ENCODE results near the gene KIAA0930.

The KIAA0930 gene

DNA sequence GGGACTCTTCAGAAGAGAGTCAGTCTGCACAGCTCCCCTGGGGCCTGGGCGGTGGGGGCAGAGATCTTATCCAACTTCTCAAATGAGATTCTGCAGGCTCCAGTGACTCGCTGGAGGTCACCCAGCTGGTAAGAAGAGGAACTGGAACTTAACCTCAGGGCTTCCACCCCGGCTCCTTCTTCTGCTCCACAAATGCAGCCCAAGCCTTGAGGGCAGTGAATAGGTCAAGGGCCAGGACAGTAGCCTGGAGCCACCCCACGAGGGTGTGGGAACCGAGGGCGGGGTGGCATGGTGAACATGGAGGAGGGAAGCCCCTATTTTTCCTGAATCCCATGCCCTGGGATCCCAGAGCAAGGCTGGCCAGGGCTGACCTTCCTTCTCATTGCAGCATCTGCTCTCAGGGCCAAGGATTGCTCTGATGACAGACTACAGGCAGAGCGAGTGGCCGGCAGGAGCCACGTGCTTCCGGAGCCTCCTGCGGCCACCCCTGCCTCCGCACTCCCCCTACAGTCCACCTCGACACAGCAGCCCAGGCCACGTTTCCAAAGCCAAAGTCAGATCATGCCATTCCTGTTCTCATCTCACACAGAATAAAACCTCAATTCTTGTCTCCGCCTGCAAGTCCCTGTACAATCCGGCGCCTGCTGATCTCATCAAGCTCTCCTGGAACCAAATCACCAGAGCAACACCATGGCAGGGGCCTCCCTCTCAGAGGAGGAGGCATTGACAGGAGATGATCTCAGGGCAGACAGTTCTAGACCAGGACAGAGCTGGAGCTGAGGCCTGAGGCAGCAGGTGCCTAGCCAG is 23.0 kb upstream of the KIAA0930 start:
- TF ChIP-seq ZNF248 (tag by site-specific recombination; IDR thresholded peaks at IDR 0.05): no peak
- peak; percentile 72; the same call in 1 of the 2 replicates for TF ChIP-seq ZNF10 (tag by site-specific recombination; IDR thresholded peaks at IDR 0.05)
- peak; percentile 67; the same call in 1 of the 2 replicates for TF ChIP-seq ZSCAN30 (tag by site-specific recombination; IDR thresholded peaks at IDR 0.05)
- TF ChIP-seq, protein P1, sequence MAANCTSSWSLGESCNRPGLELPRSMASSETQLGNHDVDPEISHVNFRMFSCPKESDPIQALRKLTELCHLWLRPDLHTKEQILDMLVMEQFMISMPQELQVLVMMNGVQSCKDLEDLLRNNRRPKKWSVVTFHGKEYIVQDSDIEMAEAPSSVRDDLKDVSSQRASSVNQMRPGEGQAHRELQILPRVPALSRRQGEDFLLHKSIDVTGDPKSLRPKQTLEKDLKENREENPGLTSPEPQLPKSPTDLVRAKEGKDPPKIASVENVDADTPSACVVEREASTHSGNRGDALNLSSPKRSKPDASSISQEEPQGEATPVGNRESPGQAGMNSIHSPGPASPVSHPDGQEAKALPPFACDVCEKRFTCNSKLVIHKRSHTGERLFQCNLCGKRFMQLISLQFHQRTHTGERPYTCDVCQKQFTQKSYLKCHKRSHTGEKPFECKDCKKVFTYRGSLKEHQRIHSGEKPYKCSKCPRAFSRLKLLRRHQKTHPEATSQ (tag by site-specific recombination; IDR thresholded peaks at IDR 0.05): no peak
- no peak for TF ChIP-seq IKZF3 (tag by site-specific recombination; IDR thresholded peaks at IDR 0.05)
- peak; percentile 79 for TF ChIP-seq ZBTB17 (tag by site-specific recombination; IDR thresholded peaks at IDR 0.05)
- no peak for TF ChIP-seq ZNF629 (tag by site-specific recombination; IDR thresholded peaks at IDR 0.05)
- peak; percentile 71 for TF ChIP-seq GLIS1 (tag by site-specific recombination; IDR thresholded peaks at IDR 0.05)
- TF ChIP-seq ZNF350 (tag by site-specific recombination; IDR thresholded peaks at IDR 0.05): no peak
- peak; percentile 68 for TF ChIP-seq TRIM28 (IDR thresholded peaks at IDR 0.05; ENCODE audit: borderline replicate concordance, low read length)
- TF ChIP-seq ZNF670 (tag by site-specific recombination; IDR thresholded peaks at IDR 0.05; ENCODE audit: low read depth): no peak
- no peak for TF ChIP-seq ZNF354C (tag by site-specific recombination; IDR thresholded peaks at IDR 0.05; ENCODE audit: borderline replicate concordance, low read depth)
- TF ChIP-seq, protein P2, sequence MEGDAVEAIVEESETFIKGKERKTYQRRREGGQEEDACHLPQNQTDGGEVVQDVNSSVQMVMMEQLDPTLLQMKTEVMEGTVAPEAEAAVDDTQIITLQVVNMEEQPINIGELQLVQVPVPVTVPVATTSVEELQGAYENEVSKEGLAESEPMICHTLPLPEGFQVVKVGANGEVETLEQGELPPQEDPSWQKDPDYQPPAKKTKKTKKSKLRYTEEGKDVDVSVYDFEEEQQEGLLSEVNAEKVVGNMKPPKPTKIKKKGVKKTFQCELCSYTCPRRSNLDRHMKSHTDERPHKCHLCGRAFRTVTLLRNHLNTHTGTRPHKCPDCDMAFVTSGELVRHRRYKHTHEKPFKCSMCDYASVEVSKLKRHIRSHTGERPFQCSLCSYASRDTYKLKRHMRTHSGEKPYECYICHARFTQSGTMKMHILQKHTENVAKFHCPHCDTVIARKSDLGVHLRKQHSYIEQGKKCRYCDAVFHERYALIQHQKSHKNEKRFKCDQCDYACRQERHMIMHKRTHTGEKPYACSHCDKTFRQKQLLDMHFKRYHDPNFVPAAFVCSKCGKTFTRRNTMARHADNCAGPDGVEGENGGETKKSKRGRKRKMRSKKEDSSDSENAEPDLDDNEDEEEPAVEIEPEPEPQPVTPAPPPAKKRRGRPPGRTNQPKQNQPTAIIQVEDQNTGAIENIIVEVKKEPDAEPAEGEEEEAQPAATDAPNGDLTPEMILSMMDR (tag by site-specific recombination; IDR thresholded peaks at IDR 0.05): peak; percentile 92
- TF ChIP-seq ZNF654 (tag by site-specific recombination; IDR thresholded peaks at IDR 0.05; ENCODE audit: low read depth): peak; percentile 40; the same call in 1 of the 2 replicates
- TF ChIP-seq ZNF747 (tag by site-specific recombination; IDR thresholded peaks at IDR 0.05): no peak
- no peak for TF ChIP-seq REST (tag by site-specific recombination; IDR thresholded peaks at IDR 0.05)
- peak; percentile 18; the same call in 1 of the 2 replicates for TF ChIP-seq ZFHX2 (tag by site-specific recombination; conservative IDR thresholded peaks at IDR 0.05)
- no peak for TF ChIP-seq WT1 (tag by site-specific recombination; IDR thresholded peaks at IDR 0.05)
- TF ChIP-seq ZNF600 (tag by site-specific recombination; IDR thresholded peaks at IDR 0.05): no peak
- TF ChIP-seq ZNF335 (tag by site-specific recombination; conservative IDR thresholded peaks at IDR 0.05): peak; percentile 52; the same call in 1 of the 2 replicates
- Histone ChIP-seq H3K9me3 (ENCODE audit: control insufficient read depth, insufficient read depth, low read depth, low read length) (no peaks in the 10 kb centered on the region), H3K27ac (ENCODE audit: extremely low read depth, low read depth, low read length) (no peak overlapping the region), H3K4me1 (ENCODE audit: control insufficient read depth, insufficient read depth, low read length) (peaks cover 3% of the 10 kb centered on the region; the same call in 1 of the 2 replicates), H3K36me3 (ENCODE audit: control insufficient read depth in 2 of 2, insufficient read depth in 1 of 2, low read length in 2 of 2) (no peaks in the 10 kb centered on the region), H3K4me3 (ENCODE audit: low read depth, low read length) (no peak overlapping the region)
- CTCF ChIA-PET: interaction anchor here (0.6 to 2.5 kb wide), 11 partner anchors 11 to 369 kb away, joined by 3 to 6 read pairs (median 3); no protein-coding TSS in a partner anchor
- POLR2A ChIA-PET: no interaction called here
